D341Med (cell line): ENCODE results near the gene ENGASE.

ENCODE experiments used
- DNase-seq: peaks from one replicate; pipeline ENCODE4 v3.0.0; 2012; ENCODE audit warnings: low spot score

Gene ENGASE

DNA sequence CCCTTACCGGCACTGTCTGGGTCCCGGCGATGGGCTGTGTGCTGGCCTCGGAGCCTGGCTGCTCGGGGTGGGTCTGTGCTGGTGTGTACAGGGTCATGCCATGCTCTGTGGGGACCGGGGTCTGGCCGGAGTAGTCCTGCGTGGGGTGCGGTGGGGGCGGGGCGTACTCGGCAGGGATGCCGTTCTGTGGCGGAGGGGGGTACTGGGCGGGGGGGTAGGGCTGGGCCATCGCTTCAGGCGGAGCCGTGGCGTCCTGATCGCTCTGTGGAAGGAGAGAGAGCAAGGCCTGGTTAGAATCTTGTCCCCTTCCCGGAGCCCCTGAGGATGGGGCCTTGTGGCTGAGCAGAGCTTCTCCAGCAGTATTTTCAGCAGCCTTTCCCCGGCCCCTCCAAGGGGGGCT is 40.9 kb downstream of the ENGASE start:
- no peak for DNase-seq

- no peak for DNase-seq
These were observed 42.1 kb downstream of the ENGASE start for GRCh38 chr17:79116575-79117368.

GRCh38 chr17:79117905-79118487 is 43.4 kb downstream of the ENGASE start:
- DNase-seq = no peak

- DNase-seq = no peak
These were observed 44.3 kb downstream of the ENGASE start for GRCh38 chr17:79118924-79119323.

DNA sequence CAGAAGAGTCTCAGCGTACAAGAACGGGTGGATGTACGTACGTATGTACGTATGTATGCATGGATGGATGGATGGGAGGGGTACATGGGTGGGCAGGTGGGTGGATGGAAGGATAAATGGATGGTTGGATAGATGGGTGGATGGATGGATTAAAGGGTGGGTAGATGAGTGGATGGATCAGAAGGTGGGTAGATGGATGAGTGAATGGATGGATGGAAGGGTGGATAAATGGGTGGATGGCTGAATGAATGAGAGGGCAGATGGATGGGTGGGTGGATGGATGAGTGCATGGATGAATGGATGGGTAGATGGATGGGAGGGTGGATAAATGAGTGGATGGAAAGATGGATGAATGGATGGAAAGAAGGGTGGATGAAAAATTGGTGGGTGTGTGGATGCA is 45.6 kb downstream of the ENGASE start:
- DNase-seq = no peak

DNA sequence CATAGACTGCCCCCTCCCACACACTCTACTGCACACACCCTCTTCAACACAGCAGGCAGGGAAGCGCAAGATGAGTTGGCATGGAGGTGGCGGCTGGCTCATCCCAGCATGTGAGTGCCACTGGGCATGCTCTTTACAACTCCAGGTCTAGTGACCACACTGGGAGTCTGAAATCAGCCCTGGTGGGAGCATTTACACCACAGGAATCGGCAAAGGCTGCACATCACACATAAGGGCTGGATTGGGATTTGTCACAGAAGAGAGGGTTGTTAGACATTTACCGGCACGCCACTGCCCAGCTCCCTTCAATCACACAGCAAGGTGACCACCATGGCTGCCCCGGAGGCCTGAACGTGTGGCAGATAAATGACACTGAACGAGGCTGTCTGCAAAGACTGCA is 49.4 kb downstream of the ENGASE start:
- DNase-seq = no peak

GRCh38 chr17:79124513-79125209 is 50.0 kb downstream of the ENGASE start:
- no peak for DNase-seq

- no peak for DNase-seq
These were observed 50.9 kb downstream of the ENGASE start for GRCh38 chr17:79125503-79125902.

- DNase-seq = no peak
These were observed 51.5 kb downstream of the ENGASE start for GRCh38 chr17:79126139-79126538.

DNA sequence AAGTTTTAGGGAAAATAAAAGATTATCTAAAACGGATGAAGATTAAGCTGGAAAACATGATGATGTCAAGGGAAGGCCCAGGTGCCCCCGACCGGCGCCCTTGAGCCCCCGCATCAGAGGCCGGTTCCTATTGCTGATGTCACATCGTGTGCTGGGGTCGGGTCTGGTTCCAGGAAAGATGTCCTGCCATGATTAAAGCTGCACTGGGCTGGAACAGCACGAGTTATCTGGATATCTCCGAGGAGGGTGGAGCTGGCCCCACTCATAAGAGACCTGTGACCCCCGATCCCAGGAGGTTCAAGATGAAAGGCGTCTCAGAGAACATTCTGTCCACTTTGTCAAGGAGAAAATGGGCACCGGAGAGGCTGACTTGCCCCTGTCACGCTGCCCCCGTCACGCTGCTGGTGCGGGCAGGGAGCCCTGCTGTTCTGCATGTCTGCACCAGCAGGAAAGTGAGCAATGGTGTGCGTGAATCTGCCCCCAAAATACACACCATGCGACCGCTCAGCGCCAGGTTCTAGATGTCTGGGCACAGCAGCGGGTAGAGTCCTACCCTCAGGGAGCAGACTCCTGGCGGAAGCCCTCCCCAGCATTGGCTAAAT is 53.0 kb downstream of the ENGASE start:
- DNase-seq = no peak

DNA sequence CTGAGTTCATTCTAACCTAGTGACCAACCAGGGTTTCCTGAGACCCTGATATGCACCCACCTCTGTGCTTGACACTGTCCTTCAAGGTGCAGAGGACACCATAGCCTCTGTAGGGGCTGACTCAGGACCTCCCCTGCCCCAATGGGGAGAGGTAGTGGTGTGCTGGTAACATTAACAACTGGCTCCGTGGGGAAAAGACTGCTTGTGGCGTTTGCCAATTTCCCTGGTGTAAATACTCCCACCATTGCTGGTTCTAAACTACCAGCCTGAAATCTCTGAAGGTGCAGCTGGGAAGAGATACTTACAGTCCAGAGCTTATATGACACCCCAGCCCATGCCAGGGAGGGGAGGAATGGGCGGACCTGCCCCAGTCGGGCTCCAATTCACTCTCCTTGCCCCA is 54.9 kb downstream of the ENGASE start:
- DNase-seq = no peak

DNA sequence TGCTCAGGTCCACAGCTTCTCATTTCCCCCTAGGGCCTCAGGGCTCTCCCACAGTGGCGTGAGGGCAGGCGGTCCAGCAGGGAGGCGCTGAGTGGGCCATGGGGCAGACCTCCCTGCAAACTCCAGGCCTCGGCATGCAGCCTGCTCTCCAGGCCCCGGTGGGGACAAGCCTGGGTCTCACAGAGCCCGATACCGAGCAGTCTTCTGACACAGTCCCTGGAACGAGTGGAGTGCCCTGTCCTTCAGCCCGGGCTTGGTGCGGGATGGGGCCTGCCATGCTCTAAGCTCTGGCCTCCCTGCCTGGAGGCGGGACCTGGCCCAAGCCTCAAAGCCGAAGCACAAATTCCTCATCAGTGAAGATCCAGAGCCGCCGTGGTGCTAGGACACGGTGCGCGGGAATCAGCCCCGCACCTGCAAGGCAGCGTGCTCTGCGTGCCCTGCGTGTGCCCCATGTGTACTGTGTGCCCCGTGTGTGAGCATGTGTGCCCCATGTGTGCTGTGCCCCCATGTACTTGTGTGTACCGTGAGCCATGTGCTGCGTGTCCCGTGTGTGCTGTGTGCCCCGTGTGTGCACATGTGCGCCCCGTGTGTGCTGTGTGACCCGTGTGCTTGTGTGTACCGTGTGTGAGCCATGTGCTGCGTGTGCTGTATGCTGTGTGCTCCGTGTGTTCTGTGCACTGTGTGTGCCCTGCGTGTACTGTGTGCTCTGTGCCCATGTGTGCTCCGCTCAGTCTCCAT is 56.1 kb downstream of the ENGASE start:
- DNase-seq = no peak

DNA sequence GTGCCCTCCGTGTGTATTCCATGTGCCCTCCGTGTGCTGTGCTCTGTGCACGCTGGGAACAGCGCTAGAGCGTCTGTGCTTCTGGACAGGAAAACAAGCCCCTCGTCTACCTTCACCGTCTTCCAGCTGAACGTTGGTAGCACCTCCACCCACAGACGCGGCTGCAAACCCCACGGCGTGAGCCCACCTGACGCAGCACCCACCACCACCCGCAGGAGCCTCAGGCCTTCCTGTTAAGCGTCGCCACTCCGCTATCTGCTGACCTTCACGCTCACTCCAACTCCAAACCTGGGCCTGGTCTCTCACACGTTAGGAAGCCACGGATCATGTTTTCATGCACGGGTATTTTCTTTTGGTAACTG is 56.6 kb downstream of the ENGASE start:
- no peak for DNase-seq

DNA sequence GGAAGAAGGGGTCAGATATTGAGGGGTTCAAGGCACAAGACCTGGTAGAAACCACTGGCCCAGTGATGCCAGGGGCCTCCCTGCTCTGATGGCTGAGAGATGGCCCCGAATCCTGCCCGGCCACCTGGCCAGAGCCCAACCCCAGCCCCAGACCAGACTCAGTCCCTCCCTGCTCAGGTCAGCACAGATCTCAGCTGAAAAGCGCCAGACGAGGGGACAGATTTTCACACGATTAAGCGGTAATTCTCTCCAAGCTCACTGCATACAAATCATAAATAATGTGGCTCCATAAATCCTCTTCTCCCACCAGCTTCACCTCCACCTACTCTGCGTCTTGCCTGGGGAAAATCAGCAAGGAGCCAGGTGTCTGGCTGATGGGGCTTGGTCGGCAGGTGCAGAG is 57.1 kb downstream of the ENGASE start:
- no peak for DNase-seq

- no peak for DNase-seq
These were observed 57.8 kb downstream of the ENGASE start for GRCh38 chr17:79132271-79133064.

GRCh38 chr17:79133214-79133613 is 58.6 kb downstream of the ENGASE start:
- DNase-seq = no peak

DNA sequence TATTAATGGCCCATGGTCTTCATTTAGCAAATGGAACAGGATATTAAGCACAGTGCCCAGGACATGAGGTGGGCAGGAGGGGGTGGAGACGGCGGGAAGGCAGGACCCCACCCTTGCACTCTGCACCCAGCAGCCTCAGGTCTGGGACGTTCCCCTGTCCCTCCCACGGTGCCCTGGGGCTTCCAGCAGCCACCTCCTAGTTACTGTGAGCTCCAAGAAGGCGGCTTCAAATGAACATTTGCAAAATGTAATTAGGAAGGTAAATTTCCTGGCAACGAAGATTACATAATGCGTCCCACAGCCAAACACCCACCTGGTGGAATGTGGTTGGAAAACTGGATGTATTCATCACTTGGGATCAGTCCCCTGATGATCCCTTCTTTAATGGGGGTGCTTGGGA is 59.4 kb downstream of the ENGASE start:
- DNase-seq = no peak

DNA sequence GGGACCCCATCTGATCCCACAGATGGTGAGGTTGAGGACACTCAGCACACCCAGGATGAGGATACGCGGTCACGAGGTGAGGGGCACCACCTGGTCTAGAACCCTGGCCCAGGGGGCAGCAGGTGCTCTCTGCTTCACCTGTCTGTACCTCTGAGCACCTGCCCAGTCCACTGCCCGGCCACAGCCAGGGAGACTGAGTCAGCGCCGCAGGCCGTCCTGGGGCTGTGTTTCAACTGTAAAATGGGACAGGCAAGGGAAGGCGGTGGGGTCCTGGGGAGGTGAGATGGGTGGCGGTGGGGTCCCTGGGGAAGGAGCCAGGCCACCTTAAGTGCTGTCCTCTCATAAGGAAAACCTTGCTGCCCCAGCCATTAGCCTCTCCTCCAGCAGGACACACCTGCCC is 60.4 kb downstream of the ENGASE start:
- DNase-seq = no peak

- no peak for DNase-seq
These were observed 61.2 kb downstream of the ENGASE start for GRCh38 chr17:79135628-79136405.
